HEK293 (cell line): ENCODE results near the gene STX10.

ENCODE experiments used
- EGR2 ChIP-seq: fragments of 450-650 bp; formaldehyde crosslinking; IDR thresholded peaks from 2 replicates; pipeline ENCODE4 v1.5.1; 2016; ENCODE audit warnings: low read depth, missing biosample characterization, missing genetic modification characterization
- GFI1B ChIP-seq: fragments of 450-650 bp; formaldehyde crosslinking; IDR thresholded peaks from 2 replicates; pipeline ENCODE4 v1.5.1; 2016; ENCODE audit warnings: missing biosample characterization, missing genetic modification characterization
- PRDM1 ChIP-seq: fragments of 450-650 bp; formaldehyde crosslinking; IDR thresholded peaks from 2 replicates; pipeline ENCODE4; 2016; ENCODE audit warnings: missing biosample characterization, missing genetic modification characterization
- SP7 ChIP-seq: fragments of 450-650 bp; formaldehyde crosslinking; IDR thresholded peaks from 2 replicates; pipeline ENCODE4 v1.5.1; 2016; ENCODE audit warnings: missing biosample characterization, missing genetic modification characterization
- ZBTB1 ChIP-seq: fragments of 450-650 bp; formaldehyde crosslinking; IDR thresholded peaks from 2 replicates; pipeline ENCODE4 v1.5.1; 2016; ENCODE audit warnings: missing biosample characterization, missing genetic modification characterization
- ZEB2 ChIP-seq: fragments of 450-650 bp; formaldehyde crosslinking; IDR thresholded peaks from 2 replicates; pipeline ENCODE4 v1.5.1; 2016; ENCODE audit warnings: missing biosample characterization, missing genetic modification characterization
- ZFP69B ChIP-seq: fragments of 450-650 bp; formaldehyde crosslinking; IDR thresholded peaks from 2 replicates; pipeline ENCODE4 v1.5.1; 2016; ENCODE audit warnings: missing biosample characterization, missing genetic modification characterization
- ZNF140 ChIP-seq: fragments of 450-650 bp; formaldehyde crosslinking; IDR thresholded peaks from 2 replicates; pipeline ENCODE4 v1.5.1; 2016; ENCODE audit warnings: missing biosample characterization, missing genetic modification characterization
- ZNF157 ChIP-seq: fragments of 450-650 bp; formaldehyde crosslinking; IDR thresholded peaks from 2 replicates; pipeline ENCODE4 v1.5.1; 2016; ENCODE audit warnings: missing biosample characterization, missing genetic modification characterization
- ZNF19 ChIP-seq: fragments of 450-650 bp; formaldehyde crosslinking; IDR thresholded peaks from 2 replicates; pipeline ENCODE4; 2016; ENCODE audit warnings: missing biosample characterization, missing genetic modification characterization, low read depth
- ZNF2 ChIP-seq: fragments of 450-650 bp; formaldehyde crosslinking; IDR thresholded peaks from 2 replicates; pipeline ENCODE4 v1.5.1; 2016; ENCODE audit warnings: missing biosample characterization, missing genetic modification characterization
- ZNF214 ChIP-seq: fragments of 450-650 bp; formaldehyde crosslinking; IDR thresholded peaks from 2 replicates; pipeline ENCODE4 v1.5.1; 2017; ENCODE audit warnings: missing biosample characterization, mild to moderate bottlenecking, missing genetic modification characterization, borderline replicate concordance
- ZNF223 ChIP-seq: fragments of 450-650 bp; formaldehyde crosslinking; IDR thresholded peaks from 2 replicates; pipeline ENCODE4 v1.5.1; 2016; ENCODE audit warnings: missing biosample characterization, missing genetic modification characterization
- ZNF239 ChIP-seq: fragments of 450-650 bp; formaldehyde crosslinking; IDR thresholded peaks from 2 replicates; pipeline ENCODE4 v1.5.1; 2016; ENCODE audit warnings: missing biosample characterization, missing genetic modification characterization
- ZNF274 ChIP-seq, 2 experiments: fragments of 200-500 bp in 1 of 2; fragments of 450-650 bp in 1 of 2; sonication (Bioruptor generic) in 1 of 2; formaldehyde crosslinking in 1 of 2; IDR thresholded peaks; 2 replicates each; pipeline versions ENCODE4 v1.5.1 to v1.6.1; 2014 to 2016; ENCODE audit warnings: borderline replicate concordance in 1 of 2, inconsistent platforms in 1 of 2, low read length in 1 of 2, missing biosample characterization in 1 of 2, missing genetic modification characterization in 1 of 2
- ZNF302 ChIP-seq: fragments of 450-650 bp; formaldehyde crosslinking; IDR thresholded peaks from 2 replicates; pipeline ENCODE4 v1.5.1; 2016; ENCODE audit warnings: missing biosample characterization, missing genetic modification characterization, low read depth
- ZNF37A ChIP-seq: fragments of 450-650 bp; IDR thresholded peaks from 2 replicates; pipeline ENCODE4 v1.5.1; 2018; ENCODE audit warnings: missing biosample characterization, missing genetic modification characterization
- ZNF391 ChIP-seq: fragments of 450-650 bp; formaldehyde crosslinking; IDR thresholded peaks from 2 replicates; pipeline ENCODE4 v1.5.1; 2016; ENCODE audit warnings: low read depth, missing biosample characterization, missing genetic modification characterization, borderline replicate concordance
- ZNF558 ChIP-seq: fragments of 450-650 bp; formaldehyde crosslinking; IDR thresholded peaks from 2 replicates; pipeline ENCODE4 v1.5.1; 2016; ENCODE audit warnings: missing biosample characterization, missing genetic modification characterization
- ZNF623 ChIP-seq: fragments of 450-650 bp; formaldehyde crosslinking; IDR thresholded peaks from 2 replicates; pipeline ENCODE4 v1.5.1; 2016; ENCODE audit warnings: missing biosample characterization, missing genetic modification characterization
- ZNF792 ChIP-seq: fragments of 450-650 bp; formaldehyde crosslinking; IDR thresholded peaks from 2 replicates; pipeline ENCODE4 v1.5.1; 2016; ENCODE audit warnings: missing biosample characterization, missing genetic modification characterization
- TF ChIP-seq, protein P1 (sequence below): fragments of 450-650 bp; formaldehyde crosslinking; IDR thresholded peaks from 2 replicates; pipeline ENCODE4 v1.5.1; 2016; ENCODE audit warnings: missing biosample characterization, missing genetic modification characterization
- TF ChIP-seq, protein P2 (sequence below): fragments of 450-650 bp; formaldehyde crosslinking; IDR thresholded peaks from 2 replicates; pipeline ENCODE4 v1.5.1; 2016; ENCODE audit warnings: missing biosample characterization, missing genetic modification characterization
- TF ChIP-seq, protein P3 (sequence below): fragments of 450-650 bp; formaldehyde crosslinking; IDR thresholded peaks from 2 replicates; pipeline ENCODE4 v1.5.1; 2016; ENCODE audit warnings: missing biosample characterization, missing genetic modification characterization
- TF ChIP-seq, protein P4 (sequence below): fragments of 450-650 bp; formaldehyde crosslinking; IDR thresholded peaks from 2 replicates; pipeline ENCODE4; 2016; ENCODE audit warnings: missing biosample characterization, missing genetic modification characterization
- TF ChIP-seq, protein P5 (sequence below): fragments of 450-650 bp; formaldehyde crosslinking; IDR thresholded peaks from 2 replicates; pipeline ENCODE4 v1.5.1; 2016; ENCODE audit warnings: missing biosample characterization, missing genetic modification characterization
- TF ChIP-seq, protein P6 (sequence below): fragments of 450-650 bp; formaldehyde crosslinking; IDR thresholded peaks from 2 replicates; pipeline ENCODE4 v1.5.1; 2016; ENCODE audit warnings: missing biosample characterization, missing genetic modification characterization

Gene STX10

DNA sequence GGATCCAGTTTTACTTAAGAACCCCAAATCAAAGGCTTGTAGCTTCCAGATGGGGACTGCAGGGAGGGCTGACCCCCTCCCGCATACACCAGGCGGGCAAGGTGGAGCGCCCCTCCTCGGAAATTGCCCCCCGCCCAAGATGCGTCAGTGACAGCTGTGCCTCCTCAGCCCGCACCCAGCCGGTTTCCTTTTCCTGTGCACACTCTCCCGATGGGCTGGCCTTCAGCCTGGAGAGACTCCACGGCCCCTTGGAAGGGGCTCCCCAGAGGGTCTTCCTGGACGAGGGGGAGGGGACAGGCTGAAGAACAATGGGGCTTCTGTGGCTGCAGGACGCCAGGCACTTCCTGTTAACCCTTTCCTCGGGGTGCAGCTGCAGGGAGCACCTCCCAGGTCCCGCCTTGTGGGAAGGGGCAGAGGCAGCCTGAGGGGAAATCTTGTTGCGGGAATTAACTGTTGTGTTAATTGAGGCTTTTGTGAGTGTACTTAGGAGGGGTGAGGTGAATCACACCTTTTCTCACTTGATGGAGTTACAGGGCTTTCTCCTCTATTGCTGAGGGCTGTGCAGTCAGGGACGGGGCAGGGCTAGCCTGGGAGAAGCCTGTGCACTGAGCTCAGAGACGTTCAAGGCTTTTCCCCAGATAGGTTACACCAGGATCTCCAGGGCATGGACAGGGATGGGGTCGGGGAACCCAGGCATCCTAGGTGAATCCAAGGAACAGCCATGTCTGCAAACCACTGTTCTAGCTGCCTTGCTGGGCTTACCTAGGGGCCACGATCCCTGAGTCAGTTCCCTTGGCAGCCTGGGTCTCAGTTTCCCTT is 14.4 kb upstream of the STX10 start (continued):
- TF ChIP-seq, protein P1, sequence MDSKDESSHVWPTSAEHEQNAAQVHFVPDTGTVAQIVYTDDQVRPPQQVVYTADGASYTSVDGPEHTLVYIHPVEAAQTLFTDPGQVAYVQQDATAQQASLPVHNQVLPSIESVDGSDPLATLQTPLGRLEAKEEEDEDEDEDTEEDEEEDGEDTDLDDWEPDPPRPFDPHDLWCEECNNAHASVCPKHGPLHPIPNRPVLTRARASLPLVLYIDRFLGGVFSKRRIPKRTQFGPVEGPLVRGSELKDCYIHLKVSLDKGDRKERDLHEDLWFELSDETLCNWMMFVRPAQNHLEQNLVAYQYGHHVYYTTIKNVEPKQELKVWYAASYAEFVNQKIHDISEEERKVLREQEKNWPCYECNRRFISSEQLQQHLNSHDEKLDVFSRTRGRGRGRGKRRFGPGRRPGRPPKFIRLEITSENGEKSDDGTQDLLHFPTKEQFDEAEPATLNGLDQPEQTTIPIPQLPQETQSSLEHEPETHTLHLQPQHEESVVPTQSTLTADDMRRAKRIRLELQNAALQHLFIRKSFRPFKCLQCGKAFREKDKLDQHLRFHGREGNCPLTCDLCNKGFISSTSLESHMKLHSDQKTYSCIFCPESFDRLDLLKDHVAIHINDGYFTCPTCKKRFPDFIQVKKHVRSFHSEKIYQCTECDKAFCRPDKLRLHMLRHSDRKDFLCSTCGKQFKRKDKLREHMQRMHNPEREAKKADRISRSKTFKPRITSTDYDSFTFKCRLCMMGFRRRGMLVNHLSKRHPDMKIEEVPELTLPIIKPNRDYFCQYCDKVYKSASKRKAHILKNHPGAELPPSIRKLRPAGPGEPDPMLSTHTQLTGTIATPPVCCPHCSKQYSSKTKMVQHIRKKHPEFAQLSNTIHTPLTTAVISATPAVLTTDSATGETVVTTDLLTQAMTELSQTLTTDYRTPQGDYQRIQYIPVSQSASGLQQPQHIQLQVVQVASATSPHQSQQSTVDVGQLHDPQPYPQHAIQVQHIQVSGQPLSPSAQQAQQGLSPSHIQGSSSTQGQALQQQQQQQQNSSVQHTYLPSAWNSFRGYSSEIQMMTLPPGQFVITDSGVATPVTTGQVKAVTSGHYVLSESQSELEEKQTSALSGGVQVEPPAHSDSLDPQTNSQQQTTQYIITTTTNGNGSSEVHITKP, result peak; percentile 88
- TF ChIP-seq SP7 (tag by site-specific recombination), result peak; percentile 97
- TF ChIP-seq, protein P2, sequence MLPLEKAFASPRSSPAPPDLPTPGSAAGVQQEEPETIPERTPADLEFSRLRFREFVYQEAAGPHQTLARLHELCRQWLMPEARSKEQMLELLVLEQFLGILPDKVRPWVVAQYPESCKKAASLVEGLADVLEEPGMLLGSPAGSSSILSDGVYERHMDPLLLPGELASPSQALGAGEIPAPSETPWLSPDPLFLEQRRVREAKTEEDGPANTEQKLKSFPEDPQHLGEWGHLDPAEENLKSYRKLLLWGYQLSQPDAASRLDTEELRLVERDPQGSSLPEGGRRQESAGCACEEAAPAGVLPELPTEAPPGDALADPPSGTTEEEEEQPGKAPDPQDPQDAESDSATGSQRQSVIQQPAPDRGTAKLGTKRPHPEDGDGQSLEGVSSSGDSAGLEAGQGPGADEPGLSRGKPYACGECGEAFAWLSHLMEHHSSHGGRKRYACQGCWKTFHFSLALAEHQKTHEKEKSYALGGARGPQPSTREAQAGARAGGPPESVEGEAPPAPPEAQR (tag by site-specific recombination), result no peak
- TF ChIP-seq, protein P3, sequence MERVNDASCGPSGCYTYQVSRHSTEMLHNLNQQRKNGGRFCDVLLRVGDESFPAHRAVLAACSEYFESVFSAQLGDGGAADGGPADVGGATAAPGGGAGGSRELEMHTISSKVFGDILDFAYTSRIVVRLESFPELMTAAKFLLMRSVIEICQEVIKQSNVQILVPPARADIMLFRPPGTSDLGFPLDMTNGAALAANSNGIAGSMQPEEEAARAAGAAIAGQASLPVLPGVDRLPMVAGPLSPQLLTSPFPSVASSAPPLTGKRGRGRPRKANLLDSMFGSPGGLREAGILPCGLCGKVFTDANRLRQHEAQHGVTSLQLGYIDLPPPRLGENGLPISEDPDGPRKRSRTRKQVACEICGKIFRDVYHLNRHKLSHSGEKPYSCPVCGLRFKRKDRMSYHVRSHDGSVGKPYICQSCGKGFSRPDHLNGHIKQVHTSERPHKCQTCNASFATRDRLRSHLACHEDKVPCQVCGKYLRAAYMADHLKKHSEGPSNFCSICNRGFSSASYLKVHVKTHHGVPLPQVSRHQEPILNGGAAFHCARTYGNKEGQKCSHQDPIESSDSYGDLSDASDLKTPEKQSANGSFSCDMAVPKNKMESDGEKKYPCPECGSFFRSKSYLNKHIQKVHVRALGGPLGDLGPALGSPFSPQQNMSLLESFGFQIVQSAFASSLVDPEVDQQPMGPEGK (tag by site-specific recombination), result peak; percentile 78
- TF ChIP-seq ZNF239 (tag by site-specific recombination), result no peak
- TF ChIP-seq ZNF223, result no peak
- no peak for TF ChIP-seq ZNF37A (tag by site-specific recombination)
- no peak for TF ChIP-seq EGR2 (tag by site-specific recombination)
- TF ChIP-seq ZNF19 (tag by site-specific recombination), result no peak
- no peak for TF ChIP-seq ZNF214 (tag by site-specific recombination)
- TF ChIP-seq ZNF391 (tag by site-specific recombination), result 0 out of 2 replicates have a peak, but pooled peaks have one; percentile 35
- TF ChIP-seq ZNF623, result no peak
- TF ChIP-seq PRDM1 (tag by site-specific recombination), result peak; percentile 4; the same call in 1 of the 2 replicates
- TF ChIP-seq, protein P4, sequence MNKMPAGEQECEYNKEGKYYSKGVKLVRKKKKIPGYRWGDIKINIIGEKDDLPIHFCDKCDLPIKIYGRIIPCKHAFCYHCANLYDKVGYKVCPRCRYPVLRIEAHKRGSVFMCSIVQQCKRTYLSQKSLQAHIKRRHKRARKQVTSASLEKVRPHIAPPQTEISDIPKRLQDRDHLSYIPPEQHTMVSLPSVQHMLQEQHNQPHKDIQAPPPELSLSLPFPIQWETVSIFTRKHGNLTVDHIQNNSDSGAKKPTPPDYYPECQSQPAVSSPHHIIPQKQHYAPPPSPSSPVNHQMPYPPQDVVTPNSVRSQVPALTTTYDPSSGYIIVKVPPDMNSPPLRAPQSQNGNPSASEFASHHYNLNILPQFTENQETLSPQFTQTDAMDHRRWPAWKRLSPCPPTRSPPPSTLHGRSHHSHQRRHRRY (tag by site-specific recombination), result no peak
- no peak for TF ChIP-seq ZNF140 (tag by site-specific recombination)
- TF ChIP-seq, protein P5, sequence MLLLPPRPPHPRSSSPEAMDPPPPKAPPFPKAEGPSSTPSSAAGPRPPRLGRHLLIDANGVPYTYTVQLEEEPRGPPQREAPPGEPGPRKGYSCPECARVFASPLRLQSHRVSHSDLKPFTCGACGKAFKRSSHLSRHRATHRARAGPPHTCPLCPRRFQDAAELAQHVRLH (tag by site-specific recombination), result no peak
- TF ChIP-seq ZNF558 (tag by site-specific recombination), result no peak
- TF ChIP-seq ZNF792 (tag by site-specific recombination), result no peak
- TF ChIP-seq ZNF302 (tag by site-specific recombination), result no peak
- no peak for TF ChIP-seq ZNF157 (tag by site-specific recombination)
- no peak for TF ChIP-seq ZFP69B (tag by site-specific recombination)
- no peak for TF ChIP-seq ZNF274 (IDR thresholded peaks at IDR 0.05; ENCODE audit: low read length)
- no peak for TF ChIP-seq ZNF274 (tag by site-specific recombination; IDR thresholded peaks at IDR 0.05; ENCODE audit: borderline replicate concordance)
- no peak for TF ChIP-seq ZNF2 (tag by site-specific recombination)
- 0 out of 2 replicates have a peak, but pooled peaks have one; percentile 19 for TF ChIP-seq ZEB2 (tag by site-specific recombination)
- TF ChIP-seq, protein P6, sequence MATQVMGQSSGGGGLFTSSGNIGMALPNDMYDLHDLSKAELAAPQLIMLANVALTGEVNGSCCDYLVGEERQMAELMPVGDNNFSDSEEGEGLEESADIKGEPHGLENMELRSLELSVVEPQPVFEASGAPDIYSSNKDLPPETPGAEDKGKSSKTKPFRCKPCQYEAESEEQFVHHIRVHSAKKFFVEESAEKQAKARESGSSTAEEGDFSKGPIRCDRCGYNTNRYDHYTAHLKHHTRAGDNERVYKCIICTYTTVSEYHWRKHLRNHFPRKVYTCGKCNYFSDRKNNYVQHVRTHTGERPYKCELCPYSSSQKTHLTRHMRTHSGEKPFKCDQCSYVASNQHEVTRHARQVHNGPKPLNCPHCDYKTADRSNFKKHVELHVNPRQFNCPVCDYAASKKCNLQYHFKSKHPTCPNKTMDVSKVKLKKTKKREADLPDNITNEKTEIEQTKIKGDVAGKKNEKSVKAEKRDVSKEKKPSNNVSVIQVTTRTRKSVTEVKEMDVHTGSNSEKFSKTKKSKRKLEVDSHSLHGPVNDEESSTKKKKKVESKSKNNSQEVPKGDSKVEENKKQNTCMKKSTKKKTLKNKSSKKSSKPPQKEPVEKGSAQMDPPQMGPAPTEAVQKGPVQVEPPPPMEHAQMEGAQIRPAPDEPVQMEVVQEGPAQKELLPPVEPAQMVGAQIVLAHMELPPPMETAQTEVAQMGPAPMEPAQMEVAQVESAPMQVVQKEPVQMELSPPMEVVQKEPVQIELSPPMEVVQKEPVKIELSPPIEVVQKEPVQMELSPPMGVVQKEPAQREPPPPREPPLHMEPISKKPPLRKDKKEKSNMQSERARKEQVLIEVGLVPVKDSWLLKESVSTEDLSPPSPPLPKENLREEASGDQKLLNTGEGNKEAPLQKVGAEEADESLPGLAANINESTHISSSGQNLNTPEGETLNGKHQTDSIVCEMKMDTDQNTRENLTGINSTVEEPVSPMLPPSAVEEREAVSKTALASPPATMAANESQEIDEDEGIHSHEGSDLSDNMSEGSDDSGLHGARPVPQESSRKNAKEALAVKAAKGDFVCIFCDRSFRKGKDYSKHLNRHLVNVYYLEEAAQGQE, result no peak
- no peak for TF ChIP-seq GFI1B (tag by site-specific recombination)
- no peak for TF ChIP-seq ZBTB1
